ENCODE results near the gene EDEM2. TPM values are rescaled to one million over a fixed set of nuclear protein-coding genes. Genes with fewer than 3 reads are reported as not detected.

EDEM2 gene
- total RNA-seq, 1 experiment from 2014 or later = 28.5 TPM

GRCh38 chr20:35181731-35182130 is 34.6 kb upstream of the EDEM2 start:
- Histone ChIP-seq H3K4me3 (ENCODE audit: low read length) (no peak overlapping the region), H3K79me2 (ENCODE audit: low read length) (no peaks in the 10 kb centered on the region), H3K27me3 (ENCODE audit: low read length) (no peaks in the 10 kb centered on the region), H3K9ac (ENCODE audit: low read length) (no peak overlapping the region), H3K4me1 (ENCODE audit: insufficient read depth, low read length) (no peaks in the 10 kb centered on the region), H2AFZ (ENCODE audit: low read length) (no peak overlapping the region), H3K9me2 (replicated peaks; ENCODE audit: low read length) (no peaks in the 10 kb centered on the region), H3K4me2 (ENCODE audit: low read length) (no peak overlapping the region), H3K36me3 (ENCODE audit: low read depth, low read length) (no peaks in the 10 kb centered on the region), H4K20me1 (ENCODE audit: low read length) (no peaks in the 10 kb centered on the region), H3K9me3 (ENCODE audit: low read length) (no peaks in the 10 kb centered on the region), H3F3A (ENCODE audit: low read length, unreplicated experiment) (no peaks in the 10 kb centered on the region), H3K27ac (ENCODE audit: low read length) (no peak overlapping the region)
- ChIA-PET CTCF (no interaction called here), POLR2A (ENCODE audit: unreplicated experiment) (no interaction called here)
- TF ChIP-seq CTCF (conservative IDR thresholded peaks at IDR 0.05; ENCODE audit: low read depth, low read length) (no peak), EZH2phosphoT487 (IDR thresholded peaks at IDR 0.05; ENCODE audit: borderline replicate concordance, low read length) (no peak), EZH2 (IDR thresholded peaks at IDR 0.05; ENCODE audit: low read length, unreplicated experiment) (no peak)
- BruUV-seq (replicated peaks) = no TSS peak
- no peak for DNase-seq
- ATAC-seq = no peak
- intact Hi-C loops (cut with micrococcal nuclease) = no loop called here

GRCh38 chr20:35180266-35180665 is 33.1 kb upstream of the EDEM2 start:
- Histone ChIP-seq H3K9me3 (ENCODE audit: low read length) (no peaks in the 10 kb centered on the region), H3K79me2 (ENCODE audit: low read length) (no peaks in the 10 kb centered on the region), H3K4me1 (ENCODE audit: insufficient read depth, low read length) (no peaks in the 10 kb centered on the region), H3K4me3 (ENCODE audit: low read length) (no peak overlapping the region), H3K27me3 (ENCODE audit: low read length) (no peaks in the 10 kb centered on the region), H3K4me2 (ENCODE audit: low read length) (no peak overlapping the region), H3F3A (ENCODE audit: low read length, unreplicated experiment) (no peaks in the 10 kb centered on the region), H3K9me2 (replicated peaks; ENCODE audit: low read length) (no peaks in the 10 kb centered on the region), H3K27ac (ENCODE audit: low read length) (no peak overlapping the region), H2AFZ (ENCODE audit: low read length) (no peak overlapping the region), H3K9ac (ENCODE audit: low read length) (no peak overlapping the region), H4K20me1 (ENCODE audit: low read length) (no peaks in the 10 kb centered on the region), H3K36me3 (ENCODE audit: low read depth, low read length) (no peaks in the 10 kb centered on the region)
- TF ChIP-seq EZH2 (IDR thresholded peaks at IDR 0.05; ENCODE audit: low read length, unreplicated experiment) = no peak
- no peak for TF ChIP-seq EZH2phosphoT487 (IDR thresholded peaks at IDR 0.05; ENCODE audit: borderline replicate concordance, low read length)
- TF ChIP-seq CTCF (conservative IDR thresholded peaks at IDR 0.05; ENCODE audit: low read depth, low read length) = no peak
- CTCF ChIA-PET = no interaction called here
- DNase-seq (no peak), ATAC-seq (no peak)
- no TSS peak for BruUV-seq (replicated peaks)
- POLR2A ChIA-PET (ENCODE audit: unreplicated experiment) = no interaction called here
- intact Hi-C loops (cut with micrococcal nuclease) = no loop called here

- DNase-seq (no peak), ATAC-seq (no peak)
- no peak overlapping the region for H3K27ac ChIP-seq (ENCODE audit: low read length)
- H3F3A ChIP-seq (ENCODE audit: low read length, unreplicated experiment) = no peaks in the 10 kb centered on the region
- no TSS peak for BruUV-seq (replicated peaks)
- no peaks in the 10 kb centered on the region for H3K79me2 ChIP-seq (ENCODE audit: low read length)
- no peak overlapping the region for H3K9ac ChIP-seq (ENCODE audit: low read length)
- no peaks in the 10 kb centered on the region for H3K9me3 ChIP-seq (ENCODE audit: low read length)
- H3K36me3 ChIP-seq (ENCODE audit: low read depth, low read length) = no peaks in the 10 kb centered on the region
- no peaks in the 10 kb centered on the region for H3K9me2 ChIP-seq (replicated peaks; ENCODE audit: low read length)
- no peak overlapping the region for H2AFZ ChIP-seq (ENCODE audit: low read length)
- ChIA-PET POLR2A (ENCODE audit: unreplicated experiment) (no interaction called here), CTCF (no interaction called here)
- no peaks in the 10 kb centered on the region for H4K20me1 ChIP-seq (ENCODE audit: low read length)
- no peaks in the 10 kb centered on the region for H3K27me3 ChIP-seq (ENCODE audit: low read length)
- no peaks in the 10 kb centered on the region for H3K4me1 ChIP-seq (ENCODE audit: insufficient read depth, low read length)
- TF ChIP-seq EZH2phosphoT487 (IDR thresholded peaks at IDR 0.05; ENCODE audit: borderline replicate concordance, low read length) = no peak
- no peak for TF ChIP-seq CTCF (conservative IDR thresholded peaks at IDR 0.05; ENCODE audit: low read depth, low read length)
- no peak for TF ChIP-seq EZH2 (IDR thresholded peaks at IDR 0.05; ENCODE audit: low read length, unreplicated experiment)
- H3K4me3 ChIP-seq (ENCODE audit: low read length) = no peak overlapping the region
- intact Hi-C loops (cut with micrococcal nuclease) = no loop called here
- no peak overlapping the region for H3K4me2 ChIP-seq (ENCODE audit: low read length)
Measured at GRCh38 chr20:35179292-35180212, 32.4 kb upstream of the EDEM2 start.

Data from PC-3 (cell line).